Adrenal gland (tissue), 5 donors: ENCODE measurements around the gene RALB.

ENCODE experiments used
- CTCF ChIP-seq, 6 experiments: fragments of 450-650 bp in 4 of 6; fragments of 200-600 bp in 2 of 6; sonication (generic) in 1 of 6; IDR thresholded peaks; 1 replicate in 5 of 6; 2 replicates in 1 of 6; pipeline versions ENCODE4 v1.5.1 to v1.8.0; 2016 to 2021; ENCODE audit warnings: antibody characterized with exemption in 6 of 6, mild to moderate bottlenecking in 2 of 6, moderate library complexity in 1 of 6
- POLR2A ChIP-seq, 2 donors: fragments of 450-650 bp; IDR thresholded peaks; one replicate each; pipeline ENCODE4 v1.6.1; 2017; ENCODE audit warnings: antibody characterized with exemption in 2 of 2, mild to moderate bottlenecking in 2 of 2, moderate library complexity in 1 of 2
- donor health status: DM: no; HTN: no; CAD: no.

DNA sequence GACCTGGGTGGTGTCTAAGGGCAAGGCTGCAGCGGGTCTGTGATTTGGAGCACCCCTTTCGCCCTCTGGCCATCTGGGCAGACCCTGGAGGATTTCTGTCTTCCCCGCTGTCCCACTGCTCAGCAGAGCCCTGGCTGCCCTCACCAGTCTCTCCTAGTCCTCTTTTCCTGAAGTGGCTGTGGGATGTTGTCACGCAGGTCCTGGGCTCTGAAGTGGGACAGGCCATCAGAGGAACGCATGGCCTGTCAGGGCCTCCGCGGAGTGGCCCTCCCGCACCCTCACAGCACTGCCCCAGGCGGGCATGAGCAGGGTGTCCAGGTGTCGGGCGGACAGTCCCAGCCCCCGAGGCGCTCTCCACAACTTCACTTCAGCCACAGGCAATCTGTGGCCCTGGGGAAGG is 28.4 kb upstream of the RALB start:
- TF ChIP-seq CTCF (IDR thresholded peaks at IDR 0.05) (no peak), POLR2A (IDR thresholded peaks at IDR 0.05) (no peak)
